ENCODE measurements around the gene PCBP3. TPM values are rescaled to one million over a fixed set of nuclear protein-coding genes. Genes with fewer than 3 reads are reported as not detected.

Gene PCBP3
- total and polyA plus RNA-seq, 2 donors (not counting 3 experiments of a cell fraction or from before 2014, with no cell fraction given): 0.06 to 1.1 TPM

GRCh38 chr21:45629046-45629981 is 14.2 kb upstream of the PCBP3 start:
- no peak for DNase-seq (ENCODE audit: low read depth, low spot score)
- Histone ChIP-seq H3K9ac (replicated peaks; ENCODE audit: extremely low read depth, insufficient read depth, low read length) (no peak overlapping the region), H3K4me2 (ENCODE audit: insufficient read depth, low read length) (no peak overlapping the region), H3K27me3 (ENCODE audit: control insufficient read depth in 2 of 2, insufficient read depth in 2 of 2, low read length in 2 of 2) (no peaks in the 10 kb centered on the region), H3K79me2 (ENCODE audit: control insufficient read depth, insufficient read depth, low read length) (no peaks in the 10 kb centered on the region), H3K27ac (ENCODE audit: insufficient read depth, low read depth, low read length) (no peak overlapping the region), H2AFZ (ENCODE audit: low read depth, low read length) (no peak overlapping the region), H4K20me1 (replicated peaks; ENCODE audit: control insufficient read depth, extremely low read depth, insufficient read depth, low read length) (no peaks in the 10 kb centered on the region), H3K4me1 (ENCODE audit: control insufficient read depth, extremely low read depth, insufficient read depth, low read length) (no peaks in the 10 kb centered on the region), H3K36me3 (ENCODE audit: control insufficient read depth in 2 of 2, extremely low read depth in 1 of 2, insufficient read depth in 2 of 2, low read length in 2 of 2) (no peaks in the 10 kb centered on the region), H3K9me3 (replicated peaks; ENCODE audit: control insufficient read depth, insufficient read depth, low read length) (no peaks in the 10 kb centered on the region), H3K4me3 (replicated peaks in 1 of 3; ENCODE audit: insufficient read depth in 1 of 3, low read depth in 1 of 3, low read length in 3 of 3) (no peak overlapping the region), H3K9me1 (replicated peaks; ENCODE audit: control insufficient read depth, extremely low read depth, insufficient read depth, low read length) (no peaks in the 10 kb centered on the region)
- ChIA-PET POLR2A (no interaction called here), CTCF (no interaction called here)
- TF ChIP-seq JUN (IDR thresholded peaks at IDR 0.05; ENCODE audit: borderline replicate concordance, insufficient read depth, insufficient read length, low read depth): no peak
- no peak for TF ChIP-seq EZH2 (IDR thresholded peaks at IDR 0.05; ENCODE audit: borderline replicate concordance, low read depth, low read length, severe bottlenecking)
- TF ChIP-seq GATA2 (IDR thresholded peaks at IDR 0.05; ENCODE audit: insufficient read depth, insufficient read length, low read depth, low read length): no peak
- TF ChIP-seq, protein P1, sequence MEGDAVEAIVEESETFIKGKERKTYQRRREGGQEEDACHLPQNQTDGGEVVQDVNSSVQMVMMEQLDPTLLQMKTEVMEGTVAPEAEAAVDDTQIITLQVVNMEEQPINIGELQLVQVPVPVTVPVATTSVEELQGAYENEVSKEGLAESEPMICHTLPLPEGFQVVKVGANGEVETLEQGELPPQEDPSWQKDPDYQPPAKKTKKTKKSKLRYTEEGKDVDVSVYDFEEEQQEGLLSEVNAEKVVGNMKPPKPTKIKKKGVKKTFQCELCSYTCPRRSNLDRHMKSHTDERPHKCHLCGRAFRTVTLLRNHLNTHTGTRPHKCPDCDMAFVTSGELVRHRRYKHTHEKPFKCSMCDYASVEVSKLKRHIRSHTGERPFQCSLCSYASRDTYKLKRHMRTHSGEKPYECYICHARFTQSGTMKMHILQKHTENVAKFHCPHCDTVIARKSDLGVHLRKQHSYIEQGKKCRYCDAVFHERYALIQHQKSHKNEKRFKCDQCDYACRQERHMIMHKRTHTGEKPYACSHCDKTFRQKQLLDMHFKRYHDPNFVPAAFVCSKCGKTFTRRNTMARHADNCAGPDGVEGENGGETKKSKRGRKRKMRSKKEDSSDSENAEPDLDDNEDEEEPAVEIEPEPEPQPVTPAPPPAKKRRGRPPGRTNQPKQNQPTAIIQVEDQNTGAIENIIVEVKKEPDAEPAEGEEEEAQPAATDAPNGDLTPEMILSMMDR (IDR thresholded peaks at IDR 0.05; ENCODE audit: extremely low read depth in 1 of 2, insufficient read depth in 1 of 2, low read depth in 1 of 2, low read length in 2 of 2): no peak
- no peak for TF ChIP-seq POLR2A (IDR thresholded peaks at IDR 0.05; ENCODE audit: low read depth, low read length)
- TF ChIP-seq, protein P2, sequence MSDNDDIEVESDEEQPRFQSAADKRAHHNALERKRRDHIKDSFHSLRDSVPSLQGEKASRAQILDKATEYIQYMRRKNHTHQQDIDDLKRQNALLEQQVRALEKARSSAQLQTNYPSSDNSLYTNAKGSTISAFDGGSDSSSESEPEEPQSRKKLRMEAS (IDR thresholded peaks at IDR 0.05; ENCODE audit: insufficient read depth, insufficient read length): no peak
- no peak for TF ChIP-seq FOS (IDR thresholded peaks at IDR 0.05; ENCODE audit: borderline replicate concordance, insufficient read depth, low read length)
- no peak for TF ChIP-seq POLR2AphosphoS5 (IDR thresholded peaks at IDR 0.05; ENCODE audit: insufficient read depth, low read depth, low read length)
- no peak for TF ChIP-seq MYC (IDR thresholded peaks at IDR 0.05; ENCODE audit: low read depth, low read length)
- FAIRE-seq: no peak
- intact Hi-C loops (cut with micrococcal nuclease): no loop called here
- no TSS peak for BruUV-seq (replicated peaks)
- dilution Hi-C loops (cut with MboI; ENCODE audit: extremely low pct_ligation_motif_present, low sequenced_read_pairs): no loop called here

All from endothelial cell of umbilical vein (primary cell).